Endodermal cell (in vitro differentiated cells): ENCODE data around the gene MYCBP2. TPM values are rescaled to one million over a fixed set of nuclear protein-coding genes. Genes with fewer than 3 reads are reported as not detected.
A peak's percentile ranks its signal among the peaks of the same experiment; 100 is the strongest.

ENCODE experiments used
- DNase-seq: peaks from one replicate; pipeline ENCODE4 v3.0.0-alpha.2; 2017
- H3K27ac ChIP-seq: 2 replicates; pipeline ENCODE4 v1.5.1; 2013; ENCODE audit warnings: mild to moderate bottlenecking, low read depth, low read length, moderate library complexity
- H3K27me3 ChIP-seq: 2 replicates; pipeline ENCODE4 v1.6.1; 2013; ENCODE audit warnings: mild to moderate bottlenecking, low read length, moderate library complexity; ENCODE audit not compliant: insufficient read depth, control insufficient read depth, poor library complexity, severe bottlenecking
- H3K36me3 ChIP-seq: 2 replicates; pipeline ENCODE4 v1.7.0; 2013; ENCODE audit warnings: mild to moderate bottlenecking, low read length, moderate library complexity; ENCODE audit not compliant: control insufficient read depth, insufficient read depth
- H3K4me1 ChIP-seq: one replicate; pipeline ENCODE4 v1.7.0; 2013; ENCODE audit warnings: low read length; ENCODE audit not compliant: control insufficient read depth, insufficient read depth
- H3K4me3 ChIP-seq: 2 replicates; pipeline ENCODE4 v1.5.1; 2013; ENCODE audit warnings: mild to moderate bottlenecking, low read length, moderate library complexity
- H3K9ac ChIP-seq: 2 replicates; pipeline ENCODE4 v1.6.1; 2013; ENCODE audit warnings: mild to moderate bottlenecking, low read length, moderate library complexity; ENCODE audit not compliant: poor library complexity, severe bottlenecking; ENCODE audit errors: extremely low read depth
- H3K9me3 ChIP-seq: 2 replicates; pipeline ENCODE4 v1.6.1; 2013; ENCODE audit warnings: mild to moderate bottlenecking, low read length, moderate library complexity; ENCODE audit not compliant: control insufficient read depth
- H3K27ac Mint-ChIP-seq: 2 replicates; pipeline ENCODE4 v1.8.0; 2020; ENCODE audit warnings: mixed read lengths
- H3K27me3 Mint-ChIP-seq: 2 replicates; pipeline ENCODE4 v1.8.0; 2021; ENCODE audit warnings: mild to moderate bottlenecking, mixed read lengths; ENCODE audit not compliant: insufficient read depth
- H3K36me3 Mint-ChIP-seq: 2 replicates; pipeline ENCODE4 v1.8.0; 2020; ENCODE audit warnings: low read depth, mixed read lengths
- H3K4me1 Mint-ChIP-seq: 2 replicates; pipeline ENCODE4 v1.8.0; 2020; ENCODE audit warnings: mixed read lengths
- H3K4me3 Mint-ChIP-seq: 2 replicates; pipeline ENCODE4 v1.8.0; 2020; ENCODE audit warnings: mild to moderate bottlenecking, moderate library complexity, mixed read lengths
- H3K9me3 Mint-ChIP-seq: 2 replicates; pipeline ENCODE4 v1.8.0; 2020; ENCODE audit warnings: mild to moderate bottlenecking, mixed read lengths
- CTCF ChIP-seq: fragments of 200-600 bp; sonication (generic); conservative IDR thresholded peaks from 2 replicates; pipeline ENCODE4 v1.5.0; 2021; ENCODE audit warnings: antibody characterized with exemption, mild to moderate bottlenecking
- WGBS, 2 experiments: methylation state at CpG; one replicate each; pipeline versions ENCODE4 v1.1.5 to v1.1.7; 2013; ENCODE audit warnings: missing lambda C conversion rate in 2 of 2, mixed read lengths in 1 of 2; ENCODE audit not compliant: insufficient coverage in 1 of 2, insufficient read length in 1 of 2; 5-methylcytosine and 5-hydroxymethylcytosine counted together
- total RNA-seq, 2 donors: library from RNA; stranded (reverse); fragmentation: NEBNext Ultra II Directional in 1 of 2; extraction: Animal tissue kit (Norgen Biotek cat#: 25700) in 1 of 2; gene quantifications; 2 replicates in 1 of 2; 3 replicates in 1 of 2; pipeline ENCODE4 v1.2.1, GENCODE V29; 2021

MYCBP2 gene
- total RNA-seq, 2 donors from 2014 or later = 32.5 to 32.9 TPM

GRCh38 chr13:77329133-77329910 lies 2.4 kb upstream of the MYCBP2 start:
- Histone ChIP-seq H3K4me1 (no peaks in the 10 kb centered on the region), H3K27ac (peak overlapping the region; percentile 65), H3K4me3 (peak overlapping the region; percentile 90), H3K9ac (peak overlapping the region; percentile 31), H3K36me3 (no peaks in the 10 kb centered on the region), H3K9me3 (no peaks in the 10 kb centered on the region), H3K27me3 (peaks cover 69% of the 10 kb centered on the region)
- peak overlapping the region; percentile 84 for H3K4me3 Mint-ChIP-seq
- peak overlapping the region; percentile 56 for H3K27ac Mint-ChIP-seq
- DNase-seq = peak; percentile 91
- TF ChIP-seq CTCF = no peak
- peaks cover 28% of the 10 kb centered on the region for H3K4me1 Mint-ChIP-seq
- no peaks in the 10 kb centered on the region for H3K9me3 Mint-ChIP-seq
- no peaks in the 10 kb centered on the region for H3K36me3 Mint-ChIP-seq
- 0% methylated on average over 30 to 46 of the region's 46 CpGs for WGBS, 2 experiments
- peaks cover 53% of the 10 kb centered on the region for H3K27me3 Mint-ChIP-seq

- no peak for TF ChIP-seq CTCF
- no peaks in the 10 kb centered on the region for H3K36me3 ChIP-seq
- H3K4me3 ChIP-seq = peak overlapping the region; percentile 90
- Mint-ChIP-seq H3K4me1 (peaks cover 33% of the 10 kb centered on the region), H3K27me3 (peaks cover 52% of the 10 kb centered on the region), H3K27ac (no peak overlapping the region), H3K4me3 (peak overlapping the region; percentile 84), H3K9me3 (no peaks in the 10 kb centered on the region), H3K36me3 (no peaks in the 10 kb centered on the region)
- H3K27me3 ChIP-seq = peaks cover 69% of the 10 kb centered on the region
- no peak overlapping the region for H3K9ac ChIP-seq
- H3K4me1 ChIP-seq = no peaks in the 10 kb centered on the region
- WGBS, 2 experiments = 12 to 17% methylated on average over 3 to 4 of the region's 4 CpGs
- no peak for DNase-seq
- no peak overlapping the region for H3K27ac ChIP-seq
- no peaks in the 10 kb centered on the region for H3K9me3 ChIP-seq
These were observed 1.9 kb upstream of the MYCBP2 start for GRCh38 chr13:77328819-77329132.

- Histone ChIP-seq H3K4me3 (peak overlapping the region; percentile 75), H3K9ac (no peak overlapping the region), H3K27me3 (peaks cover 59% of the 10 kb centered on the region), H3K4me1 (no peaks in the 10 kb centered on the region), H3K27ac (no peak overlapping the region), H3K36me3 (no peaks in the 10 kb centered on the region), H3K9me3 (no peaks in the 10 kb centered on the region)
- peaks cover 49% of the 10 kb centered on the region for H3K27me3 Mint-ChIP-seq
- 45 to 54% methylated on average over 7 to 9 of the region's 11 CpGs for WGBS, 2 experiments
- H3K9me3 Mint-ChIP-seq = no peaks in the 10 kb centered on the region
- no peak overlapping the region for H3K27ac Mint-ChIP-seq
- H3K4me1 Mint-ChIP-seq = peaks cover 44% of the 10 kb centered on the region
- no peak for DNase-seq
- no peaks in the 10 kb centered on the region for H3K36me3 Mint-ChIP-seq
- H3K4me3 Mint-ChIP-seq = peak overlapping the region; percentile 79
- no peak for TF ChIP-seq CTCF
These were observed 1.4 kb downstream of the MYCBP2 start for GRCh38 chr13:77325371-77325980.
